H1 (cell line): ENCODE results near the gene ADNP2. TPM values are rescaled to one million over a fixed set of nuclear protein-coding genes. Genes with fewer than 3 reads are reported as not detected.

Source experiments
- CBX5 ChIP-seq: fragments of 300-800, 300-1000 bp; sonication (generic); IDR thresholded peaks from 2 replicates; pipeline ENCODE4 v1.7.1; 2016; ENCODE audit warnings: antibody characterized with exemption, low read length, low read depth
- E2F6 ChIP-seq: IDR thresholded peaks from 2 replicates; pipeline ENCODE4 v1.6.1; 2012; ENCODE audit warnings: inconsistent platforms
- EZH2 ChIP-seq: fragments of 200-600 bp; sonication (generic); IDR thresholded peaks from 2 replicates; pipeline ENCODE4 v1.7.1; 2012; ENCODE audit warnings: low read depth, mild to moderate bottlenecking, moderate library complexity, low read length, inconsistent platforms; ENCODE audit not compliant: severe bottlenecking
- HDAC2 ChIP-seq, 2 experiments: fragments of 300-600 bp in 1 of 2; sonication (generic) in 1 of 2; IDR thresholded peaks; 2 replicates each; pipeline ENCODE4 v1.6.1; 2011 to 2012; ENCODE audit warnings: low read depth in 2 of 2, low read length in 2 of 2, mild to moderate bottlenecking in 2 of 2, moderate library complexity in 2 of 2, borderline replicate concordance in 1 of 2, inconsistent platforms in 1 of 2
- RNF2 ChIP-seq: fragments of 200-900, 300-1000 bp; sonication (generic); IDR thresholded peaks from 2 replicates; pipeline ENCODE4 v1.7.1; 2016; ENCODE audit warnings: borderline replicate concordance, low read depth, mild to moderate bottlenecking, antibody characterized with exemption, low read length; ENCODE audit not compliant: poor library complexity, severe bottlenecking; ENCODE audit errors: missing control alignments
- SP1 ChIP-seq: IDR thresholded peaks from 2 replicates; pipeline ENCODE4 v1.6.1; 2011; ENCODE audit warnings: low read depth, low read length
- SRF ChIP-seq: IDR thresholded peaks from 2 replicates; pipeline ENCODE4 v1.6.1; 2011; ENCODE audit warnings: mild to moderate bottlenecking, low read depth, low read length, moderate library complexity
- TAF7 ChIP-seq: optimal IDR thresholded peaks from 2 replicates; pipeline ENCODE3; 2011; ENCODE audit warnings: low read depth, mild to moderate bottlenecking, inconsistent platforms, low read length, moderate library complexity, borderline replicate concordance
- polyA plus RNA-seq, 7 experiments: library from polyadenylated mRNA; depleted of rRNA in 3 of 7; stranded (reverse) in 5 of 7; unstranded in 2 of 7; fragments of >200 nt in 5 of 7; fragments of 200-250 nt in 2 of 7; gene quantifications; 1 replicate in 5 of 7; 2 replicates in 1 of 7; 4 replicates in 1 of 7; pipeline versions ENCODE4 v1.2.1 to v1.2.3, GENCODE V29; 2011 to 2013; ENCODE audit warnings: missing spikeins in 2 of 7, mixed read lengths in 2 of 7
- total RNA-seq: library from RNA; stranded (reverse); fragmentation: NEBNext Ultra II Directional; extraction: Animal tissue kit (Norgen Biotek cat#: 25700); gene quantifications from 2 replicates; pipeline ENCODE4 v1.2.1, GENCODE V29; 2021

The ADNP2 gene
- total and polyA plus RNA-seq, 2 of the 8 experiments (the other 6 are each of a cell fraction or from before 2014, with no cell fraction given), result 25.1 to 61.6 TPM

- no peak for TF ChIP-seq EZH2
- TF ChIP-seq SRF, result no peak
- TF ChIP-seq HDAC2 (IDR thresholded peaks at IDR 0.05; ENCODE audit: borderline replicate concordance in 1 of 2, low read depth in 2 of 2, low read length in 2 of 2), result no peak
- no peak for TF ChIP-seq TAF7
- no peak for TF ChIP-seq SP1
- TF ChIP-seq E2F6, result no peak
- no peak for TF ChIP-seq CBX5
- TF ChIP-seq RNF2, result no peak
Observed at GRCh38 chr18:80068571-80069272, 40.3 kb upstream of the ADNP2 start (continued).
